IMR-90 (cell line): Measurements from ENCODE around the gene ITGA2. TPM values are rescaled to one million over a fixed set of nuclear protein-coding genes. Genes with fewer than 3 reads are reported as not detected.
A peak's percentile ranks its signal among the peaks of the same experiment; 100 is the strongest.

Experiments used
- ATAC-seq: fragments of 200-7000 bp; cut with Tn5 transposase; 2 replicates; pipeline ENCODE4 v1.9.1; 2020; ENCODE audit warnings: low read depth, mild to moderate bottlenecking, moderate library complexity
- BruUV-seq: library from RNA; stranded (reverse); fragments of 400-500 nt; replicated peaks from 2 replicates; lab custom pipeline; 2021; lab: Mats Ljungman, UMichigan
- CTCF ChIA-PET: fragments of 300-600 bp; formaldehyde crosslinking; extraction: SDS; loops from one replicate; lab custom pipeline; 2021; ENCODE audit warnings: antibody characterized with exemption; lab: Yijun Ruan, JAX
- POLR2A ChIA-PET: fragments of 300-600 bp; sonication (Branson Sonifier 250); formaldehyde crosslinking; loops from one replicate; lab custom pipeline; 2022; ENCODE audit warnings: antibody characterized with exemption; ENCODE audit not compliant: unreplicated experiment; lab: Charles Lee
- DNase-seq: peaks from one replicate; pipeline ENCODE4 v3.0.0; 2013
- H2AFZ ChIP-seq: replicated peaks from 2 replicates; pipeline ENCODE3; 2013; ENCODE audit warnings: low read length, mild to moderate bottlenecking; ENCODE audit not compliant: poor library complexity
- H2AK5ac ChIP-seq: 2 replicates; pipeline ENCODE4 v1.6.1; 2013; ENCODE audit warnings: low read depth, low read length, inconsistent platforms
- H2AK9ac ChIP-seq: replicated peaks from 2 replicates; pipeline ENCODE3; 2013; ENCODE audit warnings: mild to moderate bottlenecking, low read depth, low read length, moderate library complexity; ENCODE audit not compliant: poor library complexity
- H2BK120ac ChIP-seq: 2 replicates; pipeline ENCODE4 v1.6.1; 2013; ENCODE audit warnings: low read depth, low read length, inconsistent platforms
- H2BK15ac ChIP-seq: 3 replicates; pipeline ENCODE4 v1.6.1; 2013; ENCODE audit warnings: low read depth, low read length, inconsistent platforms
- H2BK20ac ChIP-seq: 2 replicates; pipeline ENCODE4 v1.6.1; 2013; ENCODE audit warnings: low read depth, mild to moderate bottlenecking, inconsistent platforms, low read length, moderate library complexity
- H2BK5ac ChIP-seq: 2 replicates; pipeline ENCODE4 v1.6.1; 2013; ENCODE audit warnings: mild to moderate bottlenecking, low read depth, low read length, inconsistent platforms; ENCODE audit not compliant: poor library complexity, severe bottlenecking
- H3K14ac ChIP-seq: replicated peaks from 2 replicates; pipeline ENCODE4 v1.6.1; 2013; ENCODE audit warnings: low read depth, low read length, inconsistent platforms
- H3K18ac ChIP-seq: 2 replicates; pipeline ENCODE4 v1.6.1; 2013; ENCODE audit warnings: low read depth, low read length, control low read depth
- H3K23ac ChIP-seq: 2 replicates; pipeline ENCODE4 v1.6.1; 2013; ENCODE audit warnings: low read depth, low read length, inconsistent platforms
- H3K27ac ChIP-seq: 2 replicates; pipeline ENCODE4 v1.5.1; 2013; ENCODE audit warnings: mild to moderate bottlenecking, control low read depth, low read length; ENCODE audit not compliant: insufficient read depth
- H3K27me3 ChIP-seq: 2 replicates; pipeline ENCODE4 v1.6.1; 2013; ENCODE audit warnings: low read length; ENCODE audit not compliant: control insufficient read depth, insufficient read depth
- H3K36me3 ChIP-seq: 2 replicates; pipeline ENCODE4 v1.6.1; 2013; ENCODE audit warnings: low read length, mixed read lengths; ENCODE audit not compliant: control insufficient read depth, insufficient read depth
- H3K4ac ChIP-seq: 2 replicates; pipeline ENCODE4 v1.6.1; 2013; ENCODE audit warnings: low read depth, low read length, inconsistent platforms
- H3K4me1 ChIP-seq: 2 replicates; pipeline ENCODE4 v1.6.1; 2013; ENCODE audit warnings: low read length, mixed read lengths; ENCODE audit not compliant: control insufficient read depth, insufficient read depth
- H3K4me2 ChIP-seq: 2 replicates; pipeline ENCODE4 v1.6.1; 2013; ENCODE audit warnings: low read depth, mild to moderate bottlenecking, control low read depth, low read length, moderate library complexity
- H3K4me3 ChIP-seq: 2 replicates; pipeline ENCODE4 v1.5.1; 2013; ENCODE audit warnings: low read depth, mild to moderate bottlenecking, control low read depth, low read length, moderate library complexity; ENCODE audit not compliant: insufficient read depth
- H3K56ac ChIP-seq: 2 replicates; pipeline ENCODE4 v1.6.1; 2013; ENCODE audit warnings: low read length, inconsistent platforms; ENCODE audit not compliant: insufficient read depth; ENCODE audit errors: extremely low read depth
- H3K79me1 ChIP-seq, 2 experiments: 2 replicates each; pipeline ENCODE4 v1.6.1; 2013; ENCODE audit warnings: low read length in 2 of 2, inconsistent platforms in 1 of 2, low read depth in 1 of 2
- H3K9ac ChIP-seq: 2 replicates; pipeline ENCODE4 v1.6.1; 2013; ENCODE audit warnings: low read depth, low read length, control low read depth
- H3K9me1 ChIP-seq: 2 replicates; pipeline ENCODE4 v1.6.1; 2013; ENCODE audit warnings: low read length, inconsistent platforms; ENCODE audit not compliant: insufficient read depth
- H3K9me3 ChIP-seq: 2 replicates; pipeline ENCODE4 v1.6.1; 2013; ENCODE audit warnings: low read length; ENCODE audit not compliant: control insufficient read depth, insufficient read depth
- H4K20me1 ChIP-seq: 2 replicates; pipeline ENCODE4 v1.6.1; 2013; ENCODE audit warnings: low read length, inconsistent platforms; ENCODE audit not compliant: insufficient read depth
- H4K5ac ChIP-seq: 2 replicates; pipeline ENCODE4 v1.6.1; 2013; ENCODE audit warnings: mild to moderate bottlenecking, low read depth, low read length, control low read depth
- H4K8ac ChIP-seq, 2 experiments: 2 replicates each; pipeline ENCODE4 v1.6.1; 2013; ENCODE audit warnings: low read depth in 2 of 2, low read length in 2 of 2, control low read depth in 1 of 2, inconsistent platforms in 1 of 2
- H4K91ac ChIP-seq: 2 replicates; pipeline ENCODE4 v1.6.1; 2013; ENCODE audit warnings: low read depth, low read length, inconsistent platforms; ENCODE audit not compliant: insufficient read depth
- BHLHE40 ChIP-seq: fragments of 150-350 bp; IDR thresholded peaks from 2 replicates; pipeline ENCODE4 v1.6.1; 2016; ENCODE audit warnings: mild to moderate bottlenecking, low read depth, low read length
- CEBPB ChIP-seq: IDR thresholded peaks from 2 replicates; pipeline ENCODE4 v1.6.1; 2012; ENCODE audit warnings: low read depth, low read length, improper control_type of control experiment
- CHD1 ChIP-seq: IDR thresholded peaks from 2 replicates; pipeline ENCODE4 v1.6.1; 2012; ENCODE audit warnings: low read depth, low read length, improper control_type of control experiment
- CTCF ChIP-seq: conservative IDR thresholded peaks from 2 replicates; pipeline ENCODE4 v1.5.1; 2012; ENCODE audit warnings: mild to moderate bottlenecking, low read depth, low read length, improper control_type of control experiment
- ELK1 ChIP-seq: fragments of 150-350 bp; IDR thresholded peaks from 2 replicates; pipeline ENCODE4 v1.6.1; 2016; ENCODE audit warnings: low read depth, mild to moderate bottlenecking, low read length, moderate library complexity, borderline replicate concordance
- FOS ChIP-seq: fragments of 150-350 bp; IDR thresholded peaks from 2 replicates; pipeline ENCODE4 v1.6.1; 2016; ENCODE audit warnings: low read depth, low read length
- MAFK ChIP-seq: IDR thresholded peaks from 2 replicates; pipeline ENCODE4 v1.6.1; 2012; ENCODE audit warnings: low read depth, low read length, improper control_type of control experiment
- MXI1 ChIP-seq: IDR thresholded peaks from 2 replicates; pipeline ENCODE4 v1.6.1; 2012; ENCODE audit warnings: low read depth, mild to moderate bottlenecking, low read length, moderate library complexity, borderline replicate concordance
- NFE2L2 ChIP-seq: fragments of 150-350 bp; IDR thresholded peaks from 2 replicates; pipeline ENCODE4 v1.6.1; 2016; ENCODE audit warnings: low read depth, mild to moderate bottlenecking, low read length
- RAD21 ChIP-seq: IDR thresholded peaks from 2 replicates; pipeline ENCODE4 v1.6.1; 2012; ENCODE audit warnings: low read length, improper control_type of control experiment
- RCOR1 ChIP-seq: IDR thresholded peaks from 2 replicates; pipeline ENCODE4 v1.6.1; 2012; ENCODE audit warnings: mild to moderate bottlenecking, low read length, improper control_type of control experiment; ENCODE audit not compliant: insufficient replicate concordance
- RFX5 ChIP-seq: IDR thresholded peaks from 2 replicates; pipeline ENCODE4 v1.8.0; 2012; ENCODE audit warnings: low read depth, mild to moderate bottlenecking, low read length, moderate library complexity
- SMC3 ChIP-seq: fragments of 150-350 bp; IDR thresholded peaks from 2 replicates; pipeline ENCODE4 v1.6.1; 2016; ENCODE audit warnings: low read depth, mild to moderate bottlenecking, antibody characterized with exemption, low read length, moderate library complexity
- USF2 ChIP-seq: fragments of 150-350 bp; IDR thresholded peaks from 2 replicates; pipeline ENCODE4 v1.6.1; 2017; ENCODE audit warnings: mild to moderate bottlenecking, antibody characterized with exemption, low read length, low read depth
- WGBS, 2 experiments: methylation state at CpG; one replicate each; pipeline versions ENCODE4 v1.1.5 to v1.1.7; 2013; ENCODE audit warnings: missing lambda C conversion rate in 2 of 2; ENCODE audit not compliant: insufficient read length in 1 of 2; ENCODE audit errors: extremely low coverage in 2 of 2; 5-methylcytosine and 5-hydroxymethylcytosine counted together
- dilution Hi-C: fragments of 300-500 bp; cut with HindIII; formaldehyde crosslinking; loops from one replicate; pipeline ENCODE4 v1.14.3; 2018; ENCODE audit warnings: low sequenced_read_pairs; ENCODE audit not compliant: unreplicated experiment
- in situ Hi-C: fragments of 300-500 bp; cut with MboI; formaldehyde crosslinking; loops from 3 replicates; pipeline ENCODE4 v1.14.3; 2019; ENCODE audit warnings: low sequenced_read_pairs, inconsistent platforms, mixed read lengths
- intact Hi-C: fragments of 100-400 bp; cut with micrococcal nuclease; formaldehyde crosslinking; loops from 2 replicates; pipeline ENCODE4 v1.10.0; 2022
- polyA plus RNA-seq, 3 experiments: library from polyadenylated mRNA; depleted of rRNA; stranded (reverse); fragments of >200 nt; gene quantifications; 2 replicates each; pipeline ENCODE4 v1.2.3, GENCODE V29; 2012; ENCODE audit warnings: low replicate concordance in 1 of 3
- total RNA-seq: library from RNA; depleted of rRNA; stranded (reverse); fragments of >200 nt; gene quantifications from 2 replicates; pipeline ENCODE4 v1.2.3, GENCODE V29; 2012

ITGA2 gene
- total and polyA plus RNA-seq, 2 of the 4 experiments (the other 2 are of a cell fraction): 23.3 to 93.4 TPM

GRCh38 chr5:53073348-53073747 lies 84.2 kb downstream of the ITGA2 start:
- H3K4ac ChIP-seq: no peak overlapping the region
- H4K91ac ChIP-seq: no peak overlapping the region
- no peak overlapping the region for H3K9ac ChIP-seq
- H3K56ac ChIP-seq: no peak overlapping the region
- peak; percentile 30 for DNase-seq
- no peak overlapping the region for H2AK9ac ChIP-seq
- H3K9me1 ChIP-seq: peaks cover 3% of the 10 kb centered on the region; the same call in 1 of the 2 replicates
- no peak for TF ChIP-seq SMC3
- no peak for TF ChIP-seq NFE2L2
- TF ChIP-seq FOS: no peak
- no peak for TF ChIP-seq USF2
- no peak for TF ChIP-seq RCOR1
- no peak for TF ChIP-seq CHD1
- no peak for TF ChIP-seq ELK1
- no peak for TF ChIP-seq CTCF
- no peak for TF ChIP-seq RFX5
- TF ChIP-seq RAD21: no peak
- TF ChIP-seq MXI1: no peak
- TF ChIP-seq BHLHE40: no peak
- TF ChIP-seq CEBPB: no peak
- no peak for TF ChIP-seq MAFK
- no peak overlapping the region for H3K14ac ChIP-seq
- dilution Hi-C loops: loop anchor here (25.0 kb wide), 1 partner anchor 111 kb away; no protein-coding TSS in a partner anchor
- no peak overlapping the region for H3K18ac ChIP-seq
- no peaks in the 10 kb centered on the region for H3K9me3 ChIP-seq
- no peaks in the 10 kb centered on the region for H3K27me3 ChIP-seq
- no peak overlapping the region for H2BK15ac ChIP-seq
- no peak overlapping the region for H4K8ac ChIP-seq
- H3K4me3 ChIP-seq: no peak overlapping the region
- no peak overlapping the region for H4K5ac ChIP-seq
- CTCF ChIA-PET: interaction anchor here (1.4 kb wide), 1 partner anchor 125 kb away, joined by 3 read pairs; no protein-coding TSS in a partner anchor
- no peak overlapping the region for H2BK120ac ChIP-seq
- peaks cover 5% of the 10 kb centered on the region for H3K4me1 ChIP-seq
- H4K20me1 ChIP-seq: no peaks in the 10 kb centered on the region
- intact Hi-C loops: no loop called here
- in situ Hi-C loops: no loop called here
- H2BK20ac ChIP-seq: no peak overlapping the region
- H2AFZ ChIP-seq: no peak overlapping the region
- H3K79me1 ChIP-seq: peaks cover 8 to 18% of the 10 kb centered on the region in 2 experiments; a peak in 3 of 4 replicates
- no peak overlapping the region for H3K4me2 ChIP-seq
- no peak overlapping the region; the same call in 1 of the 2 replicates for H3K23ac ChIP-seq
- POLR2A ChIA-PET: no interaction called here
- BruUV-seq: no TSS peak
- no peak for ATAC-seq
- H3K36me3 ChIP-seq: peaks cover 26% of the 10 kb centered on the region
- no CpG with 5 or more reads among the region's 2 CpGs for WGBS, 2 experiments
- H2AK5ac ChIP-seq: no peak overlapping the region
- no peak overlapping the region for H3K27ac ChIP-seq
- H2BK5ac ChIP-seq: no peak overlapping the region
